Keratinocyte (primary cell): Measurements from ENCODE around the gene RYR1.

Experiments
- CTCF ChIP-seq, 3 experiments: IDR thresholded peaks in 1 of 3; conservative IDR thresholded peaks in 1 of 3; optimal IDR thresholded peaks in 1 of 3; 2 replicates in 2 of 3; 3 replicates in 1 of 3; pipeline versions ENCODE3 to v1.5.1; 2011; ENCODE audit warnings: low read length in 3 of 3, mild to moderate bottlenecking in 3 of 3, moderate library complexity in 2 of 3, control low read depth in 1 of 3, inconsistent platforms in 1 of 3; ENCODE audit not compliant: insufficient read depth in 2 of 3; ENCODE audit errors: extremely low read depth in 1 of 3
- EZH2 ChIP-seq: IDR thresholded peaks from one replicate; pipeline ENCODE4 v1.6.1; 2012; ENCODE audit warnings: inconsistent platforms, mild to moderate bottlenecking, low read length, moderate library complexity

GRCh38 chr19:38507551-38508127 is 74.1 kb downstream of the RYR1 start:
- TF ChIP-seq CTCF (optimal IDR thresholded peaks at IDR 0.05 in 1 of 3, IDR thresholded peaks at IDR 0.05 in 1 of 3, conservative IDR thresholded peaks at IDR 0.05 in 1 of 3; ENCODE audit: extremely low read depth in 1 of 3, insufficient read depth in 2 of 3, low read length in 3 of 3) = no peak
- TF ChIP-seq EZH2 = no peak
